ENCODE measurements around the gene CD55. TPM values are rescaled to one million over a fixed set of nuclear protein-coding genes. Genes with fewer than 3 reads are reported as not detected.

Gene CD55
- 174 and 177 TPM in 2 replicates for polyA plus RNA-seq (2013)

GRCh38 chr1:207321079-207321789 is at the start of gene CD55:
TSS of gene CD55 (plus strand) at chr1:207321678. CDS start at chr1:207321766, 88 bp downstream.
- H3K79me1 ChIP-seq (ENCODE audit: low read length) = peaks cover 8% of the 10 kb centered on the region
- peak within 1 kb of the TSS; percentile 67 for H2BK5ac ChIP-seq (ENCODE audit: low read depth, low read length, poor library complexity)
- H2BK12ac ChIP-seq (ENCODE audit: low read length) = peak within 1 kb of the TSS; percentile 72
- peak within 1 kb of the TSS; percentile 80 for H4K8ac ChIP-seq (ENCODE audit: low read depth, low read length)
- no peaks in the 10 kb centered on the region for H3K9me3 ChIP-seq (ENCODE audit: insufficient read depth, low read depth, low read length)
- peak within 1 kb of the TSS; percentile 65 for H4K12ac ChIP-seq (ENCODE audit: low read depth, low read length)
- H3K4ac ChIP-seq (ENCODE audit: low read depth, low read length) = peak within 1 kb of the TSS; percentile 55
- no peaks in the 10 kb centered on the region for H3K27me3 ChIP-seq (ENCODE audit: insufficient read depth, low read length)
- H3K14ac ChIP-seq (ENCODE audit: low read length) = peak within 1 kb of the TSS; percentile 75
- peaks cover 5% of the 10 kb centered on the region for H3K79me2 ChIP-seq (ENCODE audit: control insufficient read depth, insufficient read depth, low read length, poor library complexity)
- peak within 1 kb of the TSS; percentile 75 for H3K27ac ChIP-seq (ENCODE audit: low read depth, low read length)
- H4K91ac ChIP-seq (ENCODE audit: low read depth, low read length) = peak within 1 kb of the TSS; percentile 82
- no CpG with 5 or more reads among the region's 53 CpGs for WGBS (ENCODE audit: extremely low coverage, insufficient coverage, insufficient read length)
- H3K23ac ChIP-seq (ENCODE audit: low read length) = no peak within 1 kb of the TSS
- H2AFZ ChIP-seq (ENCODE audit: insufficient read depth, low read length, poor library complexity) = peak within 1 kb of the TSS; percentile 77
- peaks cover 0 to 6% of the 10 kb centered on the region in 2 experiments for H3K4me1 ChIP-seq (ENCODE audit: control insufficient read depth in 1 of 2, insufficient read depth in 2 of 2, low read length in 2 of 2)
- H3K9ac ChIP-seq (ENCODE audit: low read length) = peak within 1 kb of the TSS; percentile 62
- peak; percentile 99 for DNase-seq
- H3K18ac ChIP-seq (ENCODE audit: low read length) = peak within 1 kb of the TSS; percentile 79
- no peak within 1 kb of the TSS for H2AK5ac ChIP-seq (ENCODE audit: low read length)
- H3K36me3 ChIP-seq (ENCODE audit: control insufficient read depth in 1 of 2, insufficient read depth in 2 of 2, low read length in 2 of 2) = no peaks in the 10 kb centered on the region
- peak within 1 kb of the TSS; percentile 79 for H3K4me2 ChIP-seq (ENCODE audit: low read length)
- peak within 1 kb of the TSS; percentile 73 for H3K4me3 ChIP-seq (ENCODE audit: low read depth, low read length)
- H2BK120ac ChIP-seq (ENCODE audit: insufficient read depth, low read length, poor library complexity) = peak within 1 kb of the TSS; percentile 81

- Histone ChIP-seq H3K9me3 (ENCODE audit: insufficient read depth, low read depth, low read length) (no peaks in the 10 kb centered on the region), H2AFZ (ENCODE audit: insufficient read depth, low read length, poor library complexity) (no peak overlapping the region), H3K79me1 (ENCODE audit: low read length) (no peaks in the 10 kb centered on the region), H2BK5ac (ENCODE audit: low read depth, low read length, poor library complexity) (no peak overlapping the region), H3K4me1 (ENCODE audit: control insufficient read depth in 1 of 2, insufficient read depth in 2 of 2, low read length in 2 of 2) (no peaks in the 10 kb centered on the region), H3K27me3 (ENCODE audit: insufficient read depth, low read length) (no peaks in the 10 kb centered on the region), H3K36me3 (ENCODE audit: control insufficient read depth in 1 of 2, insufficient read depth in 2 of 2, low read length in 2 of 2) (no peaks in the 10 kb centered on the region), H3K4ac (ENCODE audit: low read depth, low read length) (no peak overlapping the region), H4K8ac (ENCODE audit: low read depth, low read length) (no peak overlapping the region), H3K23ac (ENCODE audit: low read length) (no peak overlapping the region), H4K91ac (ENCODE audit: low read depth, low read length) (no peak overlapping the region), H3K27ac (ENCODE audit: low read depth, low read length) (no peak overlapping the region), H3K14ac (ENCODE audit: low read length) (no peak overlapping the region), H4K12ac (ENCODE audit: low read depth, low read length) (no peak overlapping the region), H3K79me2 (ENCODE audit: control insufficient read depth, insufficient read depth, low read length, poor library complexity) (no peaks in the 10 kb centered on the region), H3K9ac (ENCODE audit: low read length) (no peak overlapping the region), H2AK5ac (ENCODE audit: low read length) (no peak overlapping the region), H3K18ac (ENCODE audit: low read length) (no peak overlapping the region), H3K4me2 (ENCODE audit: low read length) (no peak overlapping the region), H3K4me3 (ENCODE audit: low read depth, low read length) (no peak overlapping the region), H2BK120ac (ENCODE audit: insufficient read depth, low read length, poor library complexity) (no peak overlapping the region), H2BK12ac (ENCODE audit: low read length) (no peak overlapping the region)
- DNase-seq = no peak
These were observed 46.6 kb upstream of the CD55 start for GRCh38 chr1:207274882-207275281.

GRCh38 chr1:207276465-207276864 is 45.0 kb upstream of the CD55 start:
- no peak for DNase-seq
- no peaks in the 10 kb centered on the region for H3K79me2 ChIP-seq (ENCODE audit: control insufficient read depth, insufficient read depth, low read length, poor library complexity)
- no CpG with 5 or more reads among the region's 1 CpG for WGBS (ENCODE audit: extremely low coverage, insufficient coverage, insufficient read length)

GRCh38 chr1:207277241-207277640 is 44.2 kb upstream of the CD55 start:
- H3K14ac ChIP-seq (ENCODE audit: low read length) = no peak overlapping the region
- H3K4ac ChIP-seq (ENCODE audit: low read depth, low read length) = no peak overlapping the region
- H3K9me3 ChIP-seq (ENCODE audit: insufficient read depth, low read depth, low read length) = no peaks in the 10 kb centered on the region
- no peak overlapping the region for H3K4me3 ChIP-seq (ENCODE audit: low read depth, low read length)
- H3K23ac ChIP-seq (ENCODE audit: low read length) = no peak overlapping the region
- no peak overlapping the region for H2BK5ac ChIP-seq (ENCODE audit: low read depth, low read length, poor library complexity)
- no peak overlapping the region for H4K91ac ChIP-seq (ENCODE audit: low read depth, low read length)
- H3K9ac ChIP-seq (ENCODE audit: low read length) = no peak overlapping the region
- no peak overlapping the region for H3K18ac ChIP-seq (ENCODE audit: low read length)
- no peaks in the 10 kb centered on the region for H3K27me3 ChIP-seq (ENCODE audit: insufficient read depth, low read length)
- no peak overlapping the region for H4K8ac ChIP-seq (ENCODE audit: low read depth, low read length)
- H3K4me2 ChIP-seq (ENCODE audit: low read length) = no peak overlapping the region
- no peak for DNase-seq
- no peak overlapping the region for H2BK12ac ChIP-seq (ENCODE audit: low read length)
- no peak overlapping the region for H2AK5ac ChIP-seq (ENCODE audit: low read length)
- H3K79me1 ChIP-seq (ENCODE audit: low read length) = peaks cover 1% of the 10 kb centered on the region
- peaks cover 0 to 3% of the 10 kb centered on the region in 2 experiments for H3K4me1 ChIP-seq (ENCODE audit: control insufficient read depth in 1 of 2, insufficient read depth in 2 of 2, low read length in 2 of 2)
- H3K27ac ChIP-seq (ENCODE audit: low read depth, low read length) = no peak overlapping the region
- H3K36me3 ChIP-seq (ENCODE audit: control insufficient read depth in 1 of 2, insufficient read depth in 2 of 2, low read length in 2 of 2) = no peaks in the 10 kb centered on the region
- H3K79me2 ChIP-seq (ENCODE audit: control insufficient read depth, insufficient read depth, low read length, poor library complexity) = no peaks in the 10 kb centered on the region
- H2AFZ ChIP-seq (ENCODE audit: insufficient read depth, low read length, poor library complexity) = no peak overlapping the region
- H2BK120ac ChIP-seq (ENCODE audit: insufficient read depth, low read length, poor library complexity) = no peak overlapping the region
- H4K12ac ChIP-seq (ENCODE audit: low read depth, low read length) = no peak overlapping the region
- WGBS (ENCODE audit: extremely low coverage, insufficient coverage, insufficient read length) = no CpG with 5 or more reads among the region's 1 CpG

More at GRCh38 chr1:207276465-207276864, 45.0 kb upstream of the CD55 start:
- Histone ChIP-seq H3K36me3 (ENCODE audit: control insufficient read depth in 1 of 2, insufficient read depth in 2 of 2, low read length in 2 of 2) (no peaks in the 10 kb centered on the region), H2AFZ (ENCODE audit: insufficient read depth, low read length, poor library complexity) (no peak overlapping the region), H2BK12ac (ENCODE audit: low read length) (no peak overlapping the region), H3K9me3 (ENCODE audit: insufficient read depth, low read depth, low read length) (no peaks in the 10 kb centered on the region), H2BK5ac (ENCODE audit: low read depth, low read length, poor library complexity) (no peak overlapping the region), H3K4me2 (ENCODE audit: low read length) (no peak overlapping the region), H3K27ac (ENCODE audit: low read depth, low read length) (no peak overlapping the region), H2BK120ac (ENCODE audit: insufficient read depth, low read length, poor library complexity) (no peak overlapping the region), H3K79me1 (ENCODE audit: low read length) (peaks cover 1% of the 10 kb centered on the region), H3K18ac (ENCODE audit: low read length) (no peak overlapping the region), H4K91ac (ENCODE audit: low read depth, low read length) (no peak overlapping the region), H2AK5ac (ENCODE audit: low read length) (no peak overlapping the region), H3K4me1 (ENCODE audit: control insufficient read depth in 1 of 2, insufficient read depth in 2 of 2, low read length in 2 of 2) (no peaks in the 10 kb centered on the region), H3K14ac (ENCODE audit: low read length) (no peak overlapping the region), H4K8ac (ENCODE audit: low read depth, low read length) (no peak overlapping the region), H4K12ac (ENCODE audit: low read depth, low read length) (no peak overlapping the region), H3K4me3 (ENCODE audit: low read depth, low read length) (no peak overlapping the region), H3K23ac (ENCODE audit: low read length) (no peak overlapping the region), H3K4ac (ENCODE audit: low read depth, low read length) (no peak overlapping the region), H3K27me3 (ENCODE audit: insufficient read depth, low read length) (no peaks in the 10 kb centered on the region), H3K9ac (ENCODE audit: low read length) (no peak overlapping the region)
